H9 (cell line): ENCODE data around the gene NFS1. TPM values are rescaled to one million over a fixed set of nuclear protein-coding genes. Genes with fewer than 3 reads are reported as not detected.

Source experiments
- DNase-seq: peaks from one replicate; pipeline ENCODE4 v3.0.0-alpha.2; 2017
- H2AFZ ChIP-seq: one replicate; pipeline ENCODE4 v1.6.1; 2013; ENCODE audit warnings: mild to moderate bottlenecking, low read length, control low read depth, moderate library complexity
- H2AK5ac ChIP-seq: 2 replicates; pipeline ENCODE4 v1.6.1; 2013; ENCODE audit warnings: low read length, control low read depth, mixed read lengths; ENCODE audit not compliant: insufficient read length
- H2BK120ac ChIP-seq: one replicate; pipeline ENCODE4 v1.6.1; 2013; ENCODE audit warnings: low read depth, mild to moderate bottlenecking, low read length, control low read depth, inconsistent platforms; ENCODE audit not compliant: poor library complexity, severe bottlenecking
- H2BK12ac ChIP-seq: 2 replicates; pipeline ENCODE4 v1.6.1; 2013; ENCODE audit warnings: low read length, control low read depth, mixed read lengths, low read depth; ENCODE audit not compliant: insufficient read length
- H2BK15ac ChIP-seq: 2 replicates; pipeline ENCODE4 v1.6.1; 2013; ENCODE audit warnings: low read depth, low read length, control low read depth
- H2BK20ac ChIP-seq: one replicate; pipeline ENCODE4 v1.6.1; 2013; ENCODE audit warnings: low read depth, mild to moderate bottlenecking, low read length, control low read depth, inconsistent platforms; ENCODE audit not compliant: poor library complexity, severe bottlenecking
- H2BK5ac ChIP-seq: 2 replicates; pipeline ENCODE4 v1.6.1; 2013; ENCODE audit warnings: low read length, control low read depth, mixed read lengths; ENCODE audit not compliant: insufficient read length
- H3K14ac ChIP-seq: 2 replicates; pipeline ENCODE4 v1.6.1; 2013; ENCODE audit warnings: low read length, control low read depth; ENCODE audit not compliant: insufficient read depth
- H3K18ac ChIP-seq: 2 replicates; pipeline ENCODE4 v1.6.1; 2013; ENCODE audit warnings: low read depth, mild to moderate bottlenecking, mixed read lengths, low read length, control low read depth; ENCODE audit not compliant: insufficient read length
- H3K23ac ChIP-seq: 2 replicates; pipeline ENCODE4 v1.6.1; 2013; ENCODE audit warnings: low read length, control low read depth, mixed read lengths, low read depth; ENCODE audit not compliant: insufficient read length
- H3K23me2 ChIP-seq: 2 replicates; pipeline ENCODE4 v1.6.1; 2013; ENCODE audit warnings: low read depth, mild to moderate bottlenecking, mixed read lengths, low read length, control low read depth; ENCODE audit not compliant: insufficient read length, poor library complexity, severe bottlenecking
- H3K27ac ChIP-seq: 2 replicates; pipeline ENCODE4 v1.5.1; 2013; ENCODE audit warnings: low read length, control low read depth, mixed read lengths, low read depth; ENCODE audit not compliant: insufficient read length
- H3K27me3 ChIP-seq: 2 replicates; pipeline ENCODE4 v1.6.1; 2013; ENCODE audit warnings: low read length, control low read depth, inconsistent platforms; ENCODE audit not compliant: insufficient read depth
- H3K4ac ChIP-seq: 2 replicates; pipeline ENCODE4 v1.6.1; 2013; ENCODE audit warnings: low read depth, mild to moderate bottlenecking, control low read depth, inconsistent platforms, low read length, moderate library complexity
- H3K4me1 ChIP-seq: 2 replicates; pipeline ENCODE4 v1.6.1; 2013; ENCODE audit warnings: low read length, control low read depth, inconsistent platforms; ENCODE audit not compliant: insufficient read depth
- H3K4me2 ChIP-seq: 2 replicates; pipeline ENCODE4 v1.6.1; 2013; ENCODE audit warnings: low read length, control low read depth, mixed read lengths; ENCODE audit not compliant: insufficient read length, insufficient read depth
- H3K56ac ChIP-seq: 2 replicates; pipeline ENCODE4 v1.6.1; 2013; ENCODE audit warnings: low read depth, mild to moderate bottlenecking, mixed read lengths, low read length, control low read depth; ENCODE audit not compliant: insufficient read length
- H3K79me1 ChIP-seq: 2 replicates; pipeline ENCODE4 v1.6.1; 2013; ENCODE audit warnings: low read depth, mild to moderate bottlenecking, moderate library complexity, low read length, control low read depth, inconsistent platforms; ENCODE audit not compliant: insufficient read depth, poor library complexity, severe bottlenecking
- H3K79me2 ChIP-seq: 2 replicates; pipeline ENCODE4 v1.6.1; 2013; ENCODE audit warnings: low read length, control low read depth, inconsistent platforms; ENCODE audit not compliant: insufficient read depth
- H3K9ac ChIP-seq: 2 replicates; pipeline ENCODE4 v1.6.1; 2013; ENCODE audit warnings: low read length, control low read depth, mixed read lengths; ENCODE audit not compliant: insufficient read length; ENCODE audit errors: extremely low read depth
- H3K9me3 ChIP-seq: one replicate; pipeline ENCODE4 v1.6.1; 2013; ENCODE audit warnings: low read depth, low read length, inconsistent platforms; ENCODE audit not compliant: control insufficient read depth
- H3T11ph ChIP-seq: one replicate; pipeline ENCODE4 v1.6.1; 2013; ENCODE audit warnings: mild to moderate bottlenecking, low read length, control low read depth, inconsistent platforms
- H4K20me1 ChIP-seq: one replicate; pipeline ENCODE4 v1.6.1; 2013; ENCODE audit not compliant: control insufficient read depth, insufficient read length, insufficient read depth
- H4K5ac ChIP-seq: 2 replicates; pipeline ENCODE4 v1.6.1; 2013; ENCODE audit warnings: low read depth, mild to moderate bottlenecking, mixed read lengths, low read length, control low read depth; ENCODE audit not compliant: insufficient read length
- H4K8ac ChIP-seq: replicated peaks from 2 replicates; pipeline ENCODE4 v1.6.1; 2013; ENCODE audit warnings: low read length, control low read depth, mixed read lengths, low read depth; ENCODE audit not compliant: insufficient read length
- H4K91ac ChIP-seq: 2 replicates; pipeline ENCODE4 v1.6.1; 2013; ENCODE audit warnings: low read depth, mild to moderate bottlenecking, moderate library complexity, mixed read lengths, low read length, control low read depth; ENCODE audit not compliant: insufficient read length
- H3K27ac Mint-ChIP-seq, 3 experiments: 2 replicates in 2 of 3; 3 replicates in 1 of 3; pipeline ENCODE4 v1.8.0; 2020 to 2021; ENCODE audit warnings: mixed read lengths in 3 of 3, mild to moderate bottlenecking in 1 of 3, moderate library complexity in 1 of 3
- H3K27me3 Mint-ChIP-seq: 2 replicates; pipeline ENCODE4 v1.8.0; 2021; ENCODE audit warnings: low read depth, mild to moderate bottlenecking, moderate library complexity, mixed read lengths
- H3K36me3 Mint-ChIP-seq, 3 experiments: 2 replicates in 2 of 3; 3 replicates in 1 of 3; pipeline ENCODE4 v1.8.0; 2020 to 2021; ENCODE audit warnings: low read depth in 3 of 3, mixed read lengths in 3 of 3; ENCODE audit not compliant: insufficient read depth in 1 of 3
- H3K4me1 Mint-ChIP-seq, 2 experiments: 2 replicates each; pipeline ENCODE4 v1.8.0; 2020; ENCODE audit warnings: mixed read lengths in 2 of 2
- H3K4me3 Mint-ChIP-seq, 2 experiments: 2 replicates in 1 of 2; 3 replicates in 1 of 2; pipeline ENCODE4 v1.8.0; 2020 to 2021; ENCODE audit warnings: mild to moderate bottlenecking in 2 of 2, mixed read lengths in 2 of 2, moderate library complexity in 1 of 2
- H3K9me3 Mint-ChIP-seq, 2 experiments: 2 replicates in 1 of 2; 3 replicates in 1 of 2; pipeline ENCODE4 v1.8.0; 2020; ENCODE audit warnings: mild to moderate bottlenecking in 2 of 2, mixed read lengths in 2 of 2, moderate library complexity in 1 of 2
- CTCF ChIP-seq: fragments of 200-600 bp; sonication (generic); conservative IDR thresholded peaks from 3 replicates; pipeline ENCODE4 v1.8.0; 2021; ENCODE audit warnings: antibody characterized with exemption, mild to moderate bottlenecking
- WGBS: extraction: QIAGEN DNeasy Blood & Tissue Kit; methylation state at CpG from one replicate; pipeline ENCODE4 v1.1.7; 2013; ENCODE audit warnings: missing lambda C conversion rate, low lambda C conversion rate, mixed read lengths; ENCODE audit not compliant: insufficient read length; ENCODE audit errors: extremely low coverage; 5-methylcytosine and 5-hydroxymethylcytosine counted together
- total RNA-seq: library from RNA; stranded (reverse); gene quantifications from 2 replicates; pipeline ENCODE4 v1.2.1, GENCODE V29; 2021

Gene NFS1
- total RNA-seq, 1 experiment from 2014 or later = 26.6 TPM

- Histone ChIP-seq H3K79me1 (no peaks in the 10 kb centered on the region), H3K14ac (no peak overlapping the region), H2AFZ (no peak overlapping the region), H3K4me1 (no peaks in the 10 kb centered on the region), H4K8ac (no peak overlapping the region), H4K20me1 (no peaks in the 10 kb centered on the region), H3K23me2 (peaks cover 8% of the 10 kb centered on the region), H2BK12ac (no peak overlapping the region), H3K4ac (no peak overlapping the region), H3K27ac (no peak overlapping the region), H3K18ac (no peak overlapping the region), H3K9ac (no peak overlapping the region), H4K91ac (no peak overlapping the region), H3K27me3 (no peaks in the 10 kb centered on the region), H2BK15ac (no peak overlapping the region), H3K4me2 (no peak overlapping the region), H3K79me2 (no peaks in the 10 kb centered on the region), H3T11ph (no peak overlapping the region), H3K23ac (no peak overlapping the region), H4K5ac (no peak overlapping the region), H3K9me3 (no peaks in the 10 kb centered on the region), H3K56ac (no peak overlapping the region), H2BK5ac (no peak overlapping the region), H2AK5ac (no peak overlapping the region), H2BK120ac (no peak overlapping the region), H2BK20ac (no peak overlapping the region)
- peaks cover 17 to 18% of the 10 kb centered on the region in 2 experiments for H3K4me1 Mint-ChIP-seq
- H3K27ac Mint-ChIP-seq = no peak overlapping the region
- DNase-seq = no peak
- no peaks in the 10 kb centered on the region for H3K9me3 Mint-ChIP-seq
- no peak for TF ChIP-seq CTCF
- H3K27me3 Mint-ChIP-seq = peaks cover 2% of the 10 kb centered on the region; the same call in 1 of the 2 replicates
- H3K36me3 Mint-ChIP-seq = peaks cover 9 to 28% (median 27%) of the 10 kb centered on the region in 3 experiments; a peak in 6 of 7 replicates
- WGBS = no CpG with 5 or more reads among the region's 4 CpGs
- no peak overlapping the region for H3K4me3 Mint-ChIP-seq
Observed at GRCh38 chr20:35695978-35696377, 3.2 kb downstream of the NFS1 start.
